GM12874 (cell line): ENCODE measurements around the gene HNRNPUL2.

Source experiments
- CTCF ChIP-seq: IDR thresholded peaks from 2 replicates; pipeline ENCODE4 v1.5.1; 2011; ENCODE audit warnings: low read depth, mild to moderate bottlenecking, control low read depth, low read length, moderate library complexity; ENCODE audit not compliant: insufficient read depth

HNRNPUL2 gene

GRCh38 chr11:62664405-62665074 is 62.7 kb downstream of the HNRNPUL2 start:
- no peak for TF ChIP-seq CTCF
